PC-9 (cell line): ENCODE measurements around the gene TTYH1.

Source experiments
- EZH2 ChIP-seq: fragments of 200-600 bp; sonication (generic); IDR thresholded peaks from 2 replicates; pipeline ENCODE4 v1.8.0; 2017; ENCODE audit warnings: antibody characterized with exemption, low read depth
- TF ChIP-seq, protein P1 (sequence below): fragments of 200-600 bp; sonication (generic); conservative IDR thresholded peaks from 2 replicates; pipeline ENCODE4 v1.6.1; 2017; ENCODE audit warnings: mixed run types, antibody characterized with exemption, mild to moderate bottlenecking, moderate library complexity

- no peak for TF ChIP-seq EZH2
- TF ChIP-seq, protein P1, sequence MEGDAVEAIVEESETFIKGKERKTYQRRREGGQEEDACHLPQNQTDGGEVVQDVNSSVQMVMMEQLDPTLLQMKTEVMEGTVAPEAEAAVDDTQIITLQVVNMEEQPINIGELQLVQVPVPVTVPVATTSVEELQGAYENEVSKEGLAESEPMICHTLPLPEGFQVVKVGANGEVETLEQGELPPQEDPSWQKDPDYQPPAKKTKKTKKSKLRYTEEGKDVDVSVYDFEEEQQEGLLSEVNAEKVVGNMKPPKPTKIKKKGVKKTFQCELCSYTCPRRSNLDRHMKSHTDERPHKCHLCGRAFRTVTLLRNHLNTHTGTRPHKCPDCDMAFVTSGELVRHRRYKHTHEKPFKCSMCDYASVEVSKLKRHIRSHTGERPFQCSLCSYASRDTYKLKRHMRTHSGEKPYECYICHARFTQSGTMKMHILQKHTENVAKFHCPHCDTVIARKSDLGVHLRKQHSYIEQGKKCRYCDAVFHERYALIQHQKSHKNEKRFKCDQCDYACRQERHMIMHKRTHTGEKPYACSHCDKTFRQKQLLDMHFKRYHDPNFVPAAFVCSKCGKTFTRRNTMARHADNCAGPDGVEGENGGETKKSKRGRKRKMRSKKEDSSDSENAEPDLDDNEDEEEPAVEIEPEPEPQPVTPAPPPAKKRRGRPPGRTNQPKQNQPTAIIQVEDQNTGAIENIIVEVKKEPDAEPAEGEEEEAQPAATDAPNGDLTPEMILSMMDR: no peak
Measured at GRCh38 chr19:54473892-54474372, 58.7 kb downstream of the TTYH1 start.
